Measurements from ENCODE around the gene ZBED1.
"Not testable (repeated sequence)": the region's sequence is repeated elsewhere in the genome, so short reads cannot be mapped to it uniquely, and the experiment has no call there.

The ZBED1 gene

GRCh38 chrX:2497961-2498780, 2.6 kb downstream of the ZBED1 start:
- no peak for DNase-seq (ENCODE audit: low read depth, low spot score)

- no peak for DNase-seq (ENCODE audit: low read depth, low spot score)
These were observed 5.2 kb downstream of the ZBED1 start for GRCh38 chrX:2495595-2495994.

- no peak for DNase-seq (ENCODE audit: low read depth, low spot score)
These were observed 8.1 kb downstream of the ZBED1 start for GRCh38 chrX:2492531-2493218.

DNA sequence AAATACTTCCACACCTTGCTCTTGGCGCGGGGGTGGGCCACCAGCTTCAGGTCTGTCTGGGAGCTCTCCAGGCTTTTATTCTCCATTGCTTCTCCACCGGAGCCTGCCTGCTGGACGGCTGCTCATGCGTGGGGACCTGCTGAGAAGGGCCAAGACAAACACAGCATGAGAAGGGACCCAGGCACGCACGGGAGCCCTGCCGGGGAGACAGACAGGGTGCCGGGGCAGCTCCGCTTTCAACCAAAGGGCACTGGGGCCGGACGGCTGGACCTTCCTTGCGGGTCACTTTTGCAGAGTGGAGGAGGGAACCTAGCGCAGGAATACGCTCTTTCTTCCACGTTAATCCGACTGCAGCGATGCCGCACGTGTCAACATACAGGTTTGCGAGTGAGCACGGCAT, 10.1 kb downstream of the ZBED1 start:
- no peak for DNase-seq (ENCODE audit: low read depth, low spot score)

GRCh38 chrX:2489446-2490445, 11.0 kb downstream of the ZBED1 start:
- DNase-seq (ENCODE audit: low read depth, low spot score), result no peak

DNA sequence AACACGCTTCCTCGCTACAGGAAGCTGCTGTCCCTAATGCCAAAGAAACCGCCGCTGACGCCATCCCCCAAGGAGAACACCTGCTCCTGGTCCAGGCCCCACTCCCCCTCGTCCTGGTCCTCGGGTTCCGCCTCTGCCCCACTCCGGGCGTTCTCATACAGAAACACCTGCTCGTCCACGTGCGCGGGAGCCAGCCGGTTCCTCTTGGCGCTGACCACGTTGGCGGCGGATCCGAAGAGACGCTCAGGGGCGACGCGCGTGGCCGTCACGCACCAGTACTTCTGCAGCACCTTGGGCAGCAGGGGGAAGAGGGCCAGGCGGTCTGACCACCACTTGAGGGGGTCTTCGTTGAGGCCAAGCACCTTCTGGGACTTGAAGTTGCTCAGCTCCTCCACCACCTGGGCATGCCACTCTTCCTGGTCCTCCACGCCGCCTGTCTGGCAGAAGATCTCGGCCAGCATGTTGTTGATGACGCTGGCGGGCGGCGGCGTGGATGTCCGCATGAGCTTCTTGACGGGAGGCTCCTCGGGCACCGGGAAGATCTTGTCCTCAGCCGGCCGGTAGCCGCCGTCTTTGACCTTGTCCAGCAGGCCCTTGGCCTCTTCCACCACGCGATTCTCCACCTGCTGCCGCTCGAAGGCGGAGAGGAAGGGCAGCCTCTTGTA, 12.0 kb downstream of the ZBED1 start:
- no peak for DNase-seq (ENCODE audit: low read depth, low spot score)

- DNase-seq (ENCODE audit: low read depth, low spot score), result no peak
These were observed 13.4 kb downstream of the ZBED1 start for GRCh38 chrX:2487366-2487765.

DNA sequence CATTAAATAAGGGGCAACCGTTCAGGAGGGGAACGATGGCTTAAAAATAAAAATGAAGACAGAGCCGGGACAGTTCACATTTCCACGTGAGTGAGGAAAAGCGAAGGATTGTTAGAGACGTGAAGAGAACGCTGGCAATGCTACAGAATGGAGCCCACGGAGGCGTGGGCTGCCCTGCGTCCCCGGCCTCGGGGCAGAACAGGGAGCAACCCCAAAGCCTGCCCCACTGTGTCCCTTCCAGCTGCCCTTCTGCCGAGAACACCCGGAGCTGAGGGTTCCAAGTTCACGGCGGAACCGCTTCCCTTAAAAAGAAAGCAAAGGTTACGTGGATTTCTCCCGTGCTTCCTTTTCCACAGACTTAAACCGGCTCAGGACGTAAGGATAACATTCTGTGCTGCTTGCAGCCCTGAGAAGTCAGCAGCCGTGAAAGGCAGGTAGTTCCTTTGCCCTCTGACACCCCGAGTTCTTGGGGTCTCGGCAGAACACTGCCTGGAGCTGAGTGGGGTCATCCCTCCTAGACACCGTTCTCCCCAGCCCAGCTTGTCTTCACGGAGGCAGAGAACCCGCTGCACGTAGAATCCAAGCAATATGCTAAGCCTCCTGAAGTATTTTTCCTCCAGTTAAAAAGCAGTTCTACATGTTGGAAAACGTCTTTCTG, 14.2 kb downstream of the ZBED1 start:
- DNase-seq (ENCODE audit: low read depth, low spot score), result no peak

DNA sequence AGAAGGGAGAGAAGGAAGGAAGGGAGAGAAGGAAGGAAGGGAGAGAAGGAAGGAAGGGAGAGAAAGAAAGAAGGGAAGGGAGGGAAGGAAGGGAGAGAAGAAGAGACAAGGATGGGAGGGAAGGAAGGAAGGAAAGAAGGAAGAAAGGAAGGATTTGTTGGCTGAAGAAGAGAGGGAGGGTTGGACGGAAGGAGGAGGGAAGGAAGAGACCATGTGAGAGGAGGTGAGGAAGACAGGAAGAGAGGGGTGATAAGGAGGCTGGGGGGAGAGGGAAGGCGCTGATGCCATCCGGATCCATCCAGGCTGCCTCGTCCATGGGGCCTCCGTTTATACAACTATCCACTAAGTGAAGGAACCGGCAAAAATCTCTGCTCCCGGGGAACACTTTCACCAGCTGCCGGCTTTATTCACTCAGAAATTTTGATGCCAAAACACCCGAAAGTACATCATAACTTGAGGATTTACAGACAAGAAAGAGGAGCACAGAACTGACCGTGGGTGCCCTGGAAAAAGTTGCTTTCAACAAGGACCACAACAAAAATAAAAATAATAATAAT, 14.9 kb downstream of the ZBED1 start:
- DNase-seq (ENCODE audit: low read depth, low spot score), result no peak

DNA sequence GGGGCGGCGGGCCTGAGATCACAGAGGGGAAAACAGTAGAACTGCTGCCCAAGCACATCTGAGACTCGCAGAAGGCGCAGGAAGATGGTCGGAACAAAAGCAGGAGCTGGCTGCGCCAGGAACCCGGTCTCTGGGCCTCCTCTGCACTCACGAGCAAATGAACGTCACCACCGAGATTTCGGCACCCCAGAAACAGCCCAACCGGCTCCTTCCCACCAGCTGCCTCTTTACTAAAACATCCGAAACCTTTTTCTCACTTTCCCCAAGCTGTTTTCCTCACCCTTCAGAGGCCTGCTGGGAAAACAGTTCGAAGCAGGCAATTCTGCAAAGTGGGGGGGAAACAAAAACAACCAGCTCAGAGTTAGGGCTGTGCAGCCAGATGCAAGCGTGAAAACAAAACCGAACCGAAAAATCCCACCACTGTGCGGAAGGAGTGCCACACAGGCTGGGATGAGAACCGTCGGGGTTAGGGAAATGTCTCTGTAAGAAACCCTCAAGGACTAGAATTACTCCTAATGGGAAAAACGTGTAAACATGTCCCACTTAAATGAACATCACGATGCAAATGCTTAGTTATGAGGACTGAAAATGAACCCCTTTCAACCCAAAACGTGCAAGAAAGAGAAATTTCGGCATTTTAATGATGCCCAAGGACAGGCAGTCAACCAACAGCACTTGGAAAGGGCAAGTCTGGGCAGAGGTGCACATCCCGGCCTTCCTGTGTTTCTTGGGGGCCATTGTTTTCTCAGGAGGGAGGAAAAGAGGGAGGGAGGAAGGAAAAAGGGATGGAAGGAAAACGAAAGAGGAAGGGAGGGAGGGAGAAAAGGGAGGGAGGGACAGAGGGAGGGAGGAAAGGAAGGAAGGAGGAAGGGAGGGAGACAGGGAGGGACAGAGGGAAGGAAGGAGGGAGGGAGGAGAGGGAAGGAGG, 15.8 kb downstream of the ZBED1 start:
- DNase-seq (ENCODE audit: low read depth, low spot score), result no peak

GRCh38 chrX:2484256-2484655, 16.5 kb downstream of the ZBED1 start:
- DNase-seq (ENCODE audit: low read depth, low spot score), result no peak

DNA sequence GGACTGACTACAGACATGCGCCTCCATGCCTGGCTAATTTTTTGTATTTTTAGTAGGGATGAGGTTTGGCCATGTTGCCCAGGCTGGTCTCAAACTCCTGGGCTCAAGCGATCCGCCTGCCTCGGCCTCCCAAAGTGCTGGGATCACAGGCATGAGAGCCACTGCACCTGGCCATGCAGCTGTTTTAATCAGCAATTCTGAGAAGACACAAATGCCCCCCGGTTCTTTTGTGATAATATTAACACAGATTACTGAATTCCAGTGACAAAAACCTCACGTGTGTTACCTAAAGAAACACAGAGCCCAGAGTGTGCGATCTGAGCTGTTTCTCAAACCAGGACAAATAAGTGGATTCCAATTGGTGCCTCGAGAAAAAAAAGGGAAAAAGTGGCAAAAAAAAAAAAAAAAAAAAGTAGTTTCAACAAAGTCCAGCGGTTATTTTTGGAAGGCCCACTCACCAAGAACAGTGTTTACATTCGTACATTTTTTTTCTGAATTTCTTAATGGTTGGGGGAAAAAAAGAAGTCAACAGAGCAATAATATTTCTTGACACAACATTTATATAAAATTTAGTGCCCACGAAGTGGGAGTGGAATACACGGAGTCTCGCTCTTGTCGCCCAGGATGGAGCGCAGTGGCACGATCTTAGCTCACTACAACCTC, 17.2 kb downstream of the ZBED1 start:
- DNase-seq (ENCODE audit: low read depth, low spot score), result no peak

- not testable (repeated sequence) for DNase-seq (ENCODE audit: low read depth, low spot score)
These were observed 19.2 kb downstream of the ZBED1 start for GRCh38 chrX:2481597-2481996.

DNA sequence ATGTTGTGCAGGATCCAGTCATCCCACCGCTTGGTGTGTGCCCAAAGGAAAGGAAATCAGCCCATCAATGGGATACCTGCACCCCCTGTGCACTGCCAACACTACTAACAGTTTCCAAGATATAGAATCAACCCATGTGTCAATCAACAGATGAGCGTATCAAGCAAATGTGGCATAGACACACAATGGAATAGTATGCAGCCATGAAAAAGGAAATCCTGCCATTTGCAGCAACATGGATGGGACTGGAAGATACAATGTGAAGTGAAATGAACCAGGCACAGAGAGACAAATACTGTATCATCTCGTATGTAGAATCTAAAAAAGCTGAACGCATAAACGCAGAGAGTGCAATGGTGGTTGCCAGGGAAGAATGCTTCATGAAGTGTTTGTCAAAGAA, 20.8 kb downstream of the ZBED1 start:
- not testable (repeated sequence) for DNase-seq (ENCODE audit: low read depth, low spot score)

- DNase-seq (ENCODE audit: low read depth, low spot score), result no peak
These were observed 21.4 kb downstream of the ZBED1 start for GRCh38 chrX:2479420-2479780.

- no peak for DNase-seq (ENCODE audit: low read depth, low spot score)
These were observed 22.0 kb downstream of the ZBED1 start for GRCh38 chrX:2478546-2479419.

DNA sequence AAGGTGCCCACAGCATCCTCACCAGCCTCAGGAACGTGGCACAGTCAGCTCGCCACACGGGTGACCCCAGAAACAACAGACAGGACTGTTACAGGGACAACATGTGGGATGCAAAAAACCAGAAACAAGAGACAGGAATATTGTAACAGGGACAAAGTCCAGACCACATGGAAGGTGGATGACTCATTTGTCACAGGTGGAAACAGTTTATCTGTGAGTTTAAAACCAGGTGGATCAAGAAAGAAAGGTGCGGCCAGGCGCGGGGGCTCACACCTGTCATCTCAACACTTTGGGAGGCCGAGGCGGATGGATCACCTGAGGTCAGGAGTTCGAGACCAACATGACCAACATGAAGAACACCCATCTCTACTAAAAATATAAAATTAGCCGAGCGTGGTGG, 23.5 kb downstream of the ZBED1 start:
- not testable (repeated sequence) for DNase-seq (ENCODE audit: low read depth, low spot score)

Data from activated naive CD8-positive, alpha-beta T cell treated with anti-CD3 and anti-CD28 coated beads, Interleukin-2, amount 50 U/mL, for 16 hours (primary cell).